Measurements from ENCODE around the gene PVRIG.
A peak's percentile ranks its signal among the peaks of the same experiment; 100 is the strongest.
"Not testable (repeated sequence)": the region's sequence is repeated elsewhere in the genome, so short reads cannot be mapped to it uniquely, and the experiment has no call there.

PVRIG gene

DNA sequence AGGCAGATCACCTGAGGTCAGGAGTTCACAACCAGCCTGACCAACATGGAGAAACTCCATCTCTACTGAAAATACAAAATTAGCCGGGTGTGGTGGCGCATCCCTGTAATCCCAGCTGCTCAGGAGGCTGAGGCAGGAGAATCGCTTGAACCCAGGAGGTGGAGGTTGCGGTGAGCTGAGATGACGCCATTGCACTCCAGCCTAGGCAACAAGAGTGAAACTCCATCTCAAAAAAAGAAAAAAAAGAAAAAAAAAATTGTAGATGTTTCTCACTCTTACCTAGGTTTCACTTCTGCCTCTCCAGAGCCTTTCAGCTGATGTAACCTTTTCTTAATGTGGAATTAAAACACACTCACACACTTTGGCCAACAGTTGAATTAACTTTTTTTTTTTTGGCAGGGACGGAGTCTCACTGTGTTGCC, 23.8 kb upstream of the PVRIG start:
- not testable (repeated sequence) for DNase-seq

DNA sequence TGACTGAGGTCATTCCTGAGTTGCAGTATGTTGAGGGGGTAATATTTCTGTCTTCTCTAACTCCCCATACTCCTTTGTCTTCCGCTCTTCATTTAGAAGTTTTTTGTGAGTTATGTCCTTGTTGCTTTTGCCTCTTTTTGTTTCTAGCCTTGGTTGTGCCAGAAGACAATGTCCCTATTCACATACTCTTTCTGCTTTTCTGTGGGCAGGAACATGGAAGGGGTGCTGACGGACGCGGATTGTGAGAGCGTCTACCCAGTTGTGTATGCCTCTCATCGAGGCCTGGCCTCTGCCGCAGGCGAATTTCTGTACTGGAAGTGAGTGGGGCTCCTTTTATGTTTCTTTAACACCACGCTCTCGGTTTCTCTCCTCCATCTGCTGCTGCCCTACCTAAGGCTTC, 21.5 kb upstream of the PVRIG start:
- no peak for DNase-seq

DNA sequence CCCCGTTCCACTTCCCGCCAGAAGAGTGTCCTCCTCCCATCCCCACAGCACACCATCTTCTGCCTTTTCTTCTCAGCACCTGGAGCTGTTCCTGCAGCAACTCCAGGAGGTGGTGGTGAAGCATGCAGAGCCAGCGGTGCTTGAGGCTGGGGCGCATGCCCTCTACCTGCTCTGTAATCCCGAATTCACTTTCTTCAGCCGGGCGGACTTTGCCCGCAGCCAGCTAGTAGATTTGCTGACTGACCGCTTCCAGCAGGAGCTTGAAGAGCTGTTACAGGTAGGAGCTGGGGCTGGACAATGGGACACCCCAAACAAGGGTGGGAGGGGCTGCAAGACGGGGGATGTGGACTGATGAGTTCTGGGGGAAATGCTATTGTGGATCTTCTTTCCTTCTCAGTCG, 19.1 kb upstream of the PVRIG start:
- DNase-seq = no peak

DNA sequence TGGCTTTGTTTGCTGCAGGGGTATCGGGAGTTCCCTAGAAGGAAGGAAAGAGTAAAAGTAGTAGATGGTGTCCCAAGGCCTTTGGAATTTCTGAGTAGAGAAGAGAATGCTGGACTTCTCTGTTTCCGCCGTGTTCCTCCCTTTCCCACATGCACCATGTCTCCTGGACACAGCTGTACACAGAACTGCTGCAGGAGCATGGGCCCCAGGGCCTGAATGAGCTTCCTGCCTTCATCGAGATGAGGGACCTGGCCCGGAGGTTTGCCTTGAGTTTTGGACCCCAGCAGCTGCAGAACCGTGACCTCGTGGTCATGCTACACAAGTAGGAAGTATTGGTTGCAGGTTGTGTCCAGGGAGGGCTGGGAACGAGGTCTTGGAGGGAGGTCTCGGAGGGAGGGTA, 15.3 kb upstream of the PVRIG start:
- DNase-seq = no peak

DNA sequence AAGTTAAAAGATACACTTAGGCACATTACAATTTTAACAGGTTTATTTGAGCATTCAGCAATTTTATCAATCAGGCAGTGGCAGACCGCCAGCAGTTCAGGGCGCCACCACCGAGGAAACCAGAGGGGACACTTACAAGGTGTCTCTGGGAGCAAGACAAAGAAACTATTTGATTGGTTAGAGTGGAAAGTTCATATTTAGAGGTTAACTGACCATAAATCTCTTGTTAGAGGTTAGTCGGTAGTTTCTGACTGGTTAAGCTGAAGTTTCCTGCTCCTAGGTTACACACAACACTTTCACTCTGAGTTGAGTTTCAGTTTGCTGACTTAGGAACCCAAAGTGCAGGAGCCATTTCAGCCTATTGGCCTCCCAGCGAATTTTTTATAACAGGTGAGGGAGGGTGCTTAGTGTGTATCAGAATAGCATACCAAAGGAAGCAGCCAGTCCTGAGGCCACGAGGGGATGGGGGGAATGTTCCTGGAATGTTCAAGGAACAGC, 10.8 kb upstream of the PVRIG start:
- no peak for DNase-seq

DNA sequence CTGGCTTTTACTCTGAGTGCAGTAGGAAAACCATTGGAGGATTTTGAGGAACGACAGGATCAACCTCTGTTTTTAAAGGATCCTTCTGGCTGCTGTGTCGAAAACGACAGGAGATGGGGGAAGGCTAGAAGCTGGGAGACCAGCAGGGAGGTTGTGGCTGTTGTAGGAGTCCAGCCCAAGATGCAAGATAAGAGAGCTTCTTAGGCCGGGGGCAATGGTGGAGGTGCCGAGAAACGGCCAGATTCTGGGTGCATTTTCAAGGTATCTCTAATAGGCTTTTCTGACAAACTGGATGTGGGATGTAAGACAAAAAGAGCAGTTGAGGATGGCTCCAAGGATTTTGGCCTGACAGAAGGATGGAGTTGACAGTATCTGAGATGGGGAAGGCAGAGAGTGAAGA, 10.3 kb upstream of the PVRIG start:
- DNase-seq = no peak

DNA sequence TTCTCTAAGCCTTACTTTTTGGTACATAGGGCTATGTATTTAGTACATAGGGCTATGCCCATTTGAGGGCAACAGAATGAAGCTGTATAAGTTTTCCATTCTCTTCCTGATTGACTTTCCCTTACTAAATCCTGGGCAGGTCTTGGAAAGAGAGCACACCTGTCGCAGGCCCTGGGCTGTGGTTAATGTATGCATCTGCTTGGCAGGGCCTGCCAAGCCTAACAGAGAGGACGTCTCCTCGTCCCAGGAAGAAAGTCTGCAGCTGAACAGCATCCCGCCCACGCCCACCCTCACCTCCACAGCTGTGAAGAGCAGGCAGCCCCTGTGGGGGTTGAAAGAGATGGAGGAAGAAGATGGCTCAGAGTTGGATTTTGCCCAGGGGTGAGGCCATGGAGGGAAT, 8.9 kb upstream of the PVRIG start:
- no peak for DNase-seq

DNA sequence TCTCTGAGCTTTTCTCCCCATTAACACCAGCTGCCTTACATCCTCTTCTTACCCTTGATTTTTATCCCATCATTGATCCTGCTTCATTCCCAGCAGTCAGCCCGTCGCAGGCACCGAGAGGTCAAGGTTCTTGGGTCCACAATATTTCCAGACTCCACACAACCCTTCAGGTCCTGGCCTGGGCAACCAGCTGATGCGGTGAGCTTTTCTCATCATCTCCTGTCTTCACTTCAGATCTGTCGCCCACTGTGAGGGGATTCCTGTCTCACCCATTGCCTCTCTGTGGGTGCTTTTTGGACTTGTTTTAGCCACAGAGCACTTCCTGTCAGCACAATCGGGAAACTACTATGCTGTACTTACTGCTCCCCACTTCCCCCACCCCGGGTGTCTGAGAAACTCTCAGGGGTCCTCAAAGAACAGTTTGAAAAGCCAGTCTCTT, 8.4 kb upstream of the PVRIG start:
- no peak for DNase-seq

DNA sequence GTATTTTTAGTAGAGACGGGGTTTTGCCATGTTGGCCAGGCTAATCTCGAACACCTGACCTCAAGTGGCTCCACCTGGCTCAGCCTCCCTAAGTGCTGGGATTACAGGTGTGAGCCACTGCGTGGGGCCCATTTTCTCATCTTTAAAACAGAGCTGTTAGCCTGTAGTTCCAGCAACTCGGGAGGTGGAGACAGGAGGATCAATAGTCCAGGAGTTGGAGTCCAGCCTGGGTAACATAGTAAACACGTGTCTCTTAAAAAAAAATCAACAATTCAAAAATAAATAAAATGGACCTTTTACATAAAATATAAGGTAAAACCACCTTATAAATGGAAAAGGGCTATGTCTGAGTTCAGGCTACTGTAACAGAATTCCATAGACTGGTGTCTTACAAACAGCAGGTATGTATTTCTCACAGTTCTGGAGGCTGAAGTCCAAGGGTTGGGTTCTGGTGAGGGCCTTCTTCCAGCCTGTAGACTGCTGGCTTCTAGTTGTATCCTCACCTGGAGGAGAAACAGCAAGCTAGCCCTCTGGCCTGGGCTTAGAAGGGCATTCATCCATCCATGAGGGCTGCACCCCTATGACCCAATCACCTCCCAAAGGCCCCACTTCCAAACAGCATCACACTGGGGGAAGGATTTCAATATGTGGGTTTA, 7.0 kb upstream of the PVRIG start:
- no peak for DNase-seq

DNA sequence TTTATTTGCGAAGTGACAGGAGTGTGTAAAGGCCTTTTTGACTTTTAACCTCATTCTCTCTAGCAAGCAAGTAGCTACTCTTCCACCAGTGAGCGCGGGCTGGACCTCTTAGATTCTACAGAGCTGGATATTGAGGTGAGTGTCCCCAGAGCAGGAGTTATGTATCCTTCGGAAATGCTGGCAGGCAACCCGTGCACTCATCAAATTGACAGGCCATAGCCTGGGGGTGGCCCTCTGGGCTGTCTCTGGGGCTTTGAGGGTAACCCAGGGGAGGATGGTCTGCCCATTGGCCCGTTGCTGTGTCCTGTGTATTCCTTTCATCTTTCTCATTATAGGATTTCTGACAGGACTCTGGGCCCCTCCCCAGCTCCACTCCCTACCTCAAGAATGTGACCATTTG, 6.1 kb upstream of the PVRIG start:
- no peak for DNase-seq

DNA sequence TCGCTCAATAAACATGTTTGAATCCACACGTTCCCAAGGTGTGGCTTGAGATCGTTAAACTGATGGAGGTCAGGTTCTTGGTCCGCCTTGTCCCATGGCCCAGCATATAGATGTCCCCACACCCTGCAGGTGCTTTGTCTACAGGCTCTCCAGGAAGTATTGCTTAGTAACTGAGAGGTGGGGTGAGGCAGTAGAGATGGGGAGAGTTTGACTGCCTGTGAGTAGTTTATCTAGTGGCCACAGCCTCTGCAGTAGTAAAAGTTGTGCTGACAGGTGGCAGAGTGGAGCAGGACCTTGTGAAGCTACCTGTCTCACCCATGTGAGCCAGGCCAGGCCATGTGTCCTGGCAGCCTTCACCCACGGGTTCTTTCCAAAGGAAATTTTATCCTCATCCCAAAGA, 5.4 kb upstream of the PVRIG start:
- not testable (repeated sequence) for DNase-seq

DNA sequence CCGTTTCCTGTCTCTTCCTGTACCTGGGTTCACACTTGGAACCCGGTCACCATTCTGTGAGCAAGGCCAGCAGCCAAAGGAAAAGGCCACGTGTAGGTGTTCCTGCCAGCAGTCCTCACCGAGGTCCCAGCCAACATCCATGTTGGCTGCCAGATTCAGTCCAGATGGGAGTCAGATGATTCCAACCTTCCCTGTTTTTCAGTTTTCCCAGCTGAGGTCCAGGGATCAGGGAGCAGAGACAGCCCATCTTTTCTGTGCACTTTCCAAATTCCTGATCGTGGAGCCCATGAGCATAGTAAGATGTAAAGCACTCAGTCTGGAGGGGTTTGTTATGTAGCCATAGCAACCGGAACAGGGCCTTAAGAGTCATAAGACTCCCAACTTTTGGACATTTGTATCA, 3.9 kb upstream of the PVRIG start:
- DNase-seq = no peak

DNA sequence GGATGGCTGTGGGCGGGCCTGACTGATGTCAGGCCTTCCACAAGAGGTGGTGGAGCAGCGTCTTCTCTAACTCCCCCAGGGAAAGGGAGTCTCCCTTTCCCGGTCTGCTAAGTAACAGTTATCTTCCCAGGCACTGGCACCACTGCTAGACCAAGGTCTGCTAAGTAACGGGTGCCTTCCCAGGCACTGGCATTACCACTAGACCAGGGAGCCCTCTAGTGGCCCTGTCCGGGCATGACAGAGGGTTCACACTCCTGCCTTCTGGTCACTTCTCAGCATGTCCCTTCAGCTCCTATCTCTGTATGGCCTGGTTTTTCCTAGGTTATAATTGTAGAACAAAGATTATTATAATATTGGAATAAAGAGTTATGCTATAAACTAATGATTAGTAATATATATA, 1.8 kb upstream of the PVRIG start:
- DNase-seq = peak; percentile 47

DNA sequence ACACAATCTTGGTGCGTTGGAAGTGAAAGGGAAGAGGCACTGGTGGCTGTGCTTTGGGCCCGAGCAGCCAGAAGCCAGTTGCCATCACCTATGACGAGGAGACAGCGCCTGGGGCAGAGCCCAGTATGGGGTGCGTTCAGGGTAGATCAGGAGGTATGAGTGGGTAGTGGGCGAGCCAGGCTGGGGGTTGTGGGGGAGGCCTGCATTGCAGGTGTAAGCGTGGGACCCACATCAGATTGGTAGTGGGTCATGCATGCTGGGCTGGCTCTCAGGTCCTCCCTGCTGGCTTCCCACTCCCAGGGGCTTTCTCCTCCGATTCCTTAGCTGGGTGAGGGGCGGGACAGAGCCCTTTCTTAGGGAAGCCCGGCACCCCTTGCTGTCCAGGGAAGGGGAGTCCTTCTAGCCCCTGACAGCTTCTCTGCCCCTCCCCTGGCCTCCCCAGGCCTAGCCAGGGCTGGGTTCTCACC, 445 bp upstream of the PVRIG start:
- no peak for DNase-seq

DNA sequence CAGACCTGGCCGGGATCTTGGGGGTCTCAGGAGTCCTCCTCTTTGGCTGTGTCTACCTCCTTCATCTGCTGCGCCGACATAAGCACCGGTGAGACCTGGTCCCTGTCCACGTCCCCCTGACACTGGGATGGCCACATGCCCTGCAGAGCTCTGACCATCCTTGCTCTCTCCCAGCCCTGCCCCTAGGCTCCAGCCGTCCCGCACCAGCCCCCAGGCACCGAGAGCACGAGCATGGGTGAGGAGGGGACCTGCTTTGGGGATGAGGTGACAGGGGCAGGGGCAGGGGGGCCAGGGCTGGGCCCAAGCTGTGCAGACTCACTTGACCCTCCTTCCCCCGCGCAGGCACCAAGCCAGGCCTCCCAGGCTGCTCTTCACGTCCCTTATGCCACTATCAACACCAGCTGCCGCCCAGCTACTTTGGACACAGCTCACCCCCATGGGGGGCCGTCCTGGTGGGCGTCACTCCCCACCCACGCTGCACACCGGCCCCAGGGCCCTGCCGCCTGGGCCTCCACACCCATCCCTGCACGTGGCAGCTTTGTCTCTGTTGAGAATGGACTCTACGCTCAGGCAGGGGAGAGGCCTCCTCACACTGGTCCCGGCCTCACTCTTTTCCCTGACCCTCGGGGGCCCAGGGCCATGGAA, 959 bp downstream of the PVRIG start:
- DNase-seq = no peak

DNA sequence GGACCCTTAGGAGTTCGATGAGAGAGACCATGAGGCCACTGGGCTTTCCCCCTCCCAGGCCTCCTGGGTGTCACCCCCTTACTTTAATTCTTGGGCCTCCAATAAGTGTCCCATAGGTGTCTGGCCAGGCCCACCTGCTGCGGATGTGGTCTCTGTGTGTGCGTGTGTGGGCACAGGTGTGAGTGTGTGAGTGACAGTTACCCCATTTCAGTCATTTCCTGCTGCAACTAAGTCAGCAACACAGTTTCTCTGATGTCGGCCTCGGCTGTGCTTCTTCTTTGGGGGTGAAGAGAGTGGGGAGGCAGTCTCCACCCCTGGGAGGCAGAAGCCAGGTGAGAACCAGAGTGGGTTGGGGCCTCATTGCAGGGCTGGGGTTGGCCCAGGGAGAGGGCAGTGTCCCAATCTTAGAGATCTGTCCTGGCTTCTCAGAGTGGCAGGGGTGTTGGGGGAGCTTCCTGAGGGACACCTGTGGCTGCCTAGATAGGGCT, 1.5 kb downstream of the PVRIG start:
- DNase-seq = no peak

DNA sequence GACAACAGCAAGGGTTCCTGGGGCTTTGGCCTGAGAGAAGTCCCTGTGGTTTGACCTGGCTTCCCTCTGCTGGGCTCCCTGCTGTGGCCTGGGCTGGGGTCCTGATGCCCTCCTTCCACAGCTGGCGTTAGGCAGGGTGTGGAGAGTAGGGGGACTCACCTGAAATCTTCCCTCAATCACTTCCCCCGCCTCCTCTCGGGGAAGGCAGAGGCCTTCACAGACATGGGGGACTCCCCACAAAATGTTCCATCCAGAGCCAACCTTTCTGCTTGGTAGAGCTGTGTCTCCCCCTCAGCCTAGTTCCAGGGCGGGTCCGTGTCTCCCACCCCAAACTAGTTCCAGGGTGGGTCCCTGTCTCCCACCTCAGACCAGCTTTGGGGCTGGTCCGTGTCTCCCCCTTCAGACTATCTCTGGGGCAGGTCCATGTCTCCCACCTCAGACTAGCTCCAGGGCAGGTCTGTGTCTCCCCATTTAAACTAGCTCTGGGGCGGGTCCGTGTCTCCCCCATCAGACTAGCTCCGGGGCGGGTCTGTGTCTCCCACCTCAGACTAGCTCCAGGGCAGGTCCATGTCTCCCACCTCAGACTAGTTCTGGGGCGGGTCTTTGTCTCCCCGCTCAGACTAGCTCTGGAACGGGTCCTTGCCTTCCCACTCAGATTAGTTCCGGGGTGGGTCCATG, 2.2 kb downstream of the PVRIG start:
- no peak for DNase-seq

DNA sequence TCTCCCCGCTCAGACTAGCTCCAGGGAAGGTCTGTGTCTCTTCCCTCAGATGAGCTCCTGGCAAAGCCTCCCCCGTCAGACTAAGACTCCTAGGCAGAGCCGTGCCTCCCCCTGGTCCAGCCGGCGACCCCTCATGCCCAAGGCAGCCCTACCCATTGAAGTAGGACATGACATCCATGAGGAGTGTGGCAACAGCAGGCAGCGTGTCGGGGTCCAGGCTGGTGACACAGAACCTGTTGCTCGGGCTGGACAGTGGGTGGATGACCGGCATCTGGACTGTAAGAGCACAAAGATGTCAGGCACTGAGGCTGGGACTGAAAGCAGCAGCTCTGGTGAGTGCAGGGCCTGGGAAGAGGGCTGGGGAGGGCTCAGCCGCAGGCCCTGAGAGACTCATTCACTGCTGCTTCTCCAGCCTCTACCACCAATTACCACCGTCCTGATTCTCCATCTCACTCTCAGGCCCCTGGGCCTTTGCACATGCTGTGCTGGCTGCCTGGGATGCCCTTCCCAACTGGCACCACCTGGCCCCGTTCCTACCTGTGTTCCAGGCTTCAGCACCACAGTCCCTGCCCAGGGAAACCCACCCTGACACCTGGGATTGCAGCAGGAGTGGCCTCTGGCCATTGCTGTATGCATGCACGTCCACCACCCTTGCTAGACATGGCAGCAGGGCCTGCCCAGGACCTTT, 2.8 kb downstream of the PVRIG start:
- DNase-seq = no peak

DNA sequence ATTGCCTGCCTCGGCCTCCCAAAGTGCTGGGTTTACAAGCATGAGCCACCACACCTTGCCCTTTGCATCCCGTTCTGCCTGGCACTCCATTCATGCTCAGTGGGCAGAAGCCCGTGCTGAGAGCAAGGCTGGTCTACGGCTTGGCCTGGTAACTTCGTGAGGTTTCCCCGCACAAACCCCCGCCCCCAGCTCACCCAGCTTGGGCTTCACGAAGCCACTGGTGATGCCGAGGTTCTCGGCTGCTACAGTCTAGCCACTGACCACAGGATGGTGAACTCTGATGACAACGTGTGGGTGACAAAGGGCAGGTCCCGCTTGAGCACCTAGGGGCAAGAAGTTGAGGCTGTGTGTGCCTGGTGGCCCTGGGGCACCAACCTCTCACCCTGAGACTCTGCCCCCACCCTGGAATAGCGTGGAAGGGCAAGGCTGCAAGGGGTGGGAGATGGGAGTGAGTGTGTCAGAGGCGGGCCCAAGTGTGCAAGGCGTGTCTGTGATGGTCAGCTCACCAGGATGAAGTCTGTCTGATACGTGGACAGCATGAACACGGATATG, 3.7 kb downstream of the PVRIG start:
- not testable (repeated sequence) for DNase-seq

DNA sequence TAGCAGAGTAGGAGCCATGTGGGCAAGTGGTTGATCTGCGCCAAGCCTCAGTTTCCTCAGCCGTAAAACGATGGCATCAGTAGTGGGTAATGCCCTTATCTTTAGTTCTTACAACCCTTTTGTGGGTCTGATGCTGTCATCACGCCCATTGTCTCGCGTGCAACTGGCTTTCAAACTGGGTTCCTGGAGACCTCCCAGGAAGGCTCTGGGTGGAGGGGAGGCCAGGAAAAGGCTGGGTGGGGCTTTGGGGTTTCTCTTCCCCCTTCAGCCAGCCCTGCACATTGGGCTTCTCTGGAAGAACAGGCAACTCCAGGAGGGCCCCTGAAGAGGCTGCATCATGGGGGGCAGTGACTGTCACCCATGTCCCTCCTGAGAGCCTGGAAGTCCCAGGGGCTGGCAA, 5.1 kb downstream of the PVRIG start:
- not testable (repeated sequence) for DNase-seq

DNA sequence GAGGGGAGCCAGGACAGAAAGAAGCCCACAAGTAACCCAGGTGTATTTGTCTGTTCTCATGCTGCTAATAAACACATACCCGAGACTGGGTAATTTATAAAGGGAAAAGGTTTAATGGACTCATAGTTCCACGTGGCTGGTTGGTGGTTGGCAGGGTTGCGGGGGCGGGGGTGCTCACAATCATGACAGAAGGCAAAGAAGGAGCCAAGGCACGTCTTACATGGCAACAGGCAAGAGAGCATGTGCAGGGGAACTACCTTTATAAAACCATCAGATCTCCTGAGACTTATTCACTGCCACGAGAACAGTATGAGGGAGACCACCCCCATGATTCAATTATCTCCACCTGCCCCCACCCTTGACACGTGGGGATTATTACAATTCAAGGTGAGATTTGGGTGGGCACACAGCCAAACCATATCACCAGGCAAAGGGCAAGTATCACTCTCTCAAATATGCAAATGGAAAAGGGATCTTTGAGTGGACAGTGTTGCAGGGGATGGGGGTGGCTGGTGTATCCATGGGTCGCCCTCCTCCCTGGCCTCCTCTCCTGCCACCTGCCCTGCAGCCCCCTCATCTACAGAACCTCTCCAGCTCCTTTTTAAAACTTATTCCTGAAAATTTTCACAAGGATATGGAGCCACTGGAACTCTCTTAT, 15.0 kb downstream of the PVRIG start:
- DNase-seq = not testable (repeated sequence)

DNA sequence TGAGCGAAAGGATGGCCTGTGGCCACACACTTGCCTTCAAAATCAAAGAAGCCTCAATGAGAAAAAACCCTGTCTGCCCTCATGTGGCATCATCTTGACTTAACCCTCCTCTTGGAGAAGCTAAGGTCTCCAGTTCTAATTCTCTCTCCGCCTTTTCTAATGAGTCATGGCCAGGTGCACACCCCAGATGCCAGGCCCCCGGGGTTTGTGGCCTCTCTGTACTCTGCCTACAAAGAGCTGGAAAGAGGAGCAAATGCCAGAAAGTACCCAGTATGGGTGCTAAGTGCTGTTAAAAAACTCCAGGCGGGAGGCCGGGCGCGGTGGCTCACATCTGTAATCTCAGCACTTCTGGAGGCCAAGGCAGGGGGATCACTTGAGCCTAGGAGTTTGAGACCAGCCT, 20.2 kb downstream of the PVRIG start:
- not testable (repeated sequence) for DNase-seq

All from NCI-H1105 treated with DMSO at 0.1 percent for 48 hours (cell line).